Activated naive CD4-positive, alpha-beta T cell treated with anti-CD3 and anti-CD28 coated beads, Interleukin-2, amount 50 U/mL, for 72 hours (primary cell): ENCODE measurements around the gene TSPAN19. TPM values are rescaled to one million over a fixed set of nuclear protein-coding genes. Genes with fewer than 3 reads are reported as not detected.

Source experiments
- ATAC-seq, 2 donors: fragments of 150-1000 bp; cut with Tn5 transposase; 2 replicates each; pipeline ENCODE4 v1.10.0; 2021; ENCODE audit warnings: mild to moderate bottlenecking in 2 of 2, moderate library complexity in 2 of 2
- DNase-seq, 2 donors: peaks; one replicate each; pipeline ENCODE4 v3.0.0; 2021 to 2022; ENCODE audit warnings: low spot score in 2 of 2
- H3K27ac Mint-ChIP-seq, 2 donors: one replicate each; pipeline ENCODE4 v1.8.0; 2022; ENCODE audit warnings: mild to moderate bottlenecking in 2 of 2, mixed read lengths in 2 of 2
- H3K36me3 Mint-ChIP-seq, 2 donors: one replicate each; pipeline ENCODE4 v1.8.0; 2022; ENCODE audit warnings: mixed read lengths in 2 of 2
- H3K9me3 Mint-ChIP-seq, 2 donors: one replicate each; pipeline ENCODE4 v1.8.0; 2022; ENCODE audit warnings: mixed read lengths in 2 of 2
- total RNA-seq, 2 donors: library from RNA; stranded (reverse); gene quantifications; one replicate each; pipeline ENCODE4 v1.2.3, GENCODE V29; 2022

Gene TSPAN19
- total RNA-seq, 2 donors from 2014 or later = not detected

- Mint-ChIP-seq H3K9me3 (no peaks in the 10 kb centered on the region), H3K36me3 (no peaks in the 10 kb centered on the region), H3K27ac (no peak overlapping the region)
- ATAC-seq (no peak), DNase-seq (no peak)
These were observed 63.1 kb downstream of the TSPAN19 start for GRCh38 chr12:84973026-84973425.

GRCh38 chr12:84969226-84969625 is 66.9 kb downstream of the TSPAN19 start:
- Mint-ChIP-seq H3K9me3 (no peaks in the 10 kb centered on the region), H3K27ac (no peak overlapping the region), H3K36me3 (no peaks in the 10 kb centered on the region)
- ATAC-seq (no peak), DNase-seq (no peak)

Other genes starting within 250 kb of the TSPAN19 start
- gene SLC6A15, start 123.5 kb downstream of the TSPAN19 start, total RNA-seq = not detected
- gene LRRIQ1, start 74 bp upstream of the TSPAN19 start, total RNA-seq = not detected
- gene ALX1, start 243.9 kb upstream of the TSPAN19 start, total RNA-seq = not detected